ENCODE data around the gene TRMT44. TPM values are rescaled to one million over a fixed set of nuclear protein-coding genes. Genes with fewer than 3 reads are reported as not detected.

Gene TRMT44
- total and polyA plus RNA-seq, 2 donors (not counting 1 experiment from before 2014, with no cell fraction given): 13.3 to 37.4 TPM

DNA sequence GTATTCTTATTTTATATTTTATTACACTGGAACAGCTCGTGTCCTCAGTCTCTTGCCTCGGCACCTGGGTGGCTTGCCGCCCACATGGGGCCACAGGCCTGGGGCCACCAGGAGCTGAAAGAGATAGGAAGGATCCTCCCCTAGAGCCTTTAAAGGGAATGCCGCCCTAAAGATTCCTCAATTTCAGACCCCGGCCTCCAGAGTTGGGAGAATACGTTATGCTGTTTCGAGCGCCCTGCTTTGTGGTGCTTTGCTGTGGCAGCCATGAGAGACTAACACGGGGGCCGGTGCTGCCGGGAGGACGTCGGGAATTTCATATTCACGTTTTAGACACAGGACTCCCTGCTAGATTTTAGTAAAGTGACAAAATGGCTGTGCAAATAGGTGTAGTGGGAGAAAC, 33.3 kb upstream of the TRMT44 start:
- ATAC-seq (ENCODE audit: low read depth): no peak
- H3K4me1 Mint-ChIP-seq: peaks cover 5% of the 10 kb centered on the region
- Histone ChIP-seq H3K4me1 (ENCODE audit: control insufficient read depth in 2 of 2, insufficient read depth in 2 of 2, low read length in 2 of 2) (peaks cover 0 to 6% of the 10 kb centered on the region in 2 donors), H3K79me2 (ENCODE audit: control insufficient read depth, insufficient read depth, low read length) (no peaks in the 10 kb centered on the region), H4K20me1 (ENCODE audit: control insufficient read depth, insufficient read depth, low read length, poor library complexity, severe bottlenecking) (no peaks in the 10 kb centered on the region), H3K4me2 (replicated peaks; ENCODE audit: low read depth, low read length, poor library complexity, severe bottlenecking) (no peak overlapping the region), H3K36me3 (replicated peaks in 1 of 2; ENCODE audit: control extremely low read depth in 1 of 2, control insufficient read depth in 1 of 2, extremely low read depth in 1 of 2, insufficient read depth in 2 of 2, low read length in 1 of 2) (peaks cover 0 to 27% of the 10 kb centered on the region in 2 experiments), H3K9me3 (ENCODE audit: control extremely low read depth in 1 of 3, control insufficient read depth in 2 of 3, insufficient read depth in 1 of 3, low read length in 2 of 3) (no peaks in the 10 kb centered on the region), H3K4me3 (ENCODE audit: control extremely low read depth in 1 of 5, extremely low read depth in 1 of 5, insufficient read depth in 1 of 5, low read depth in 2 of 5, low read length in 4 of 5) (no peak overlapping the region), H3K9ac (ENCODE audit: low read length) (no peak overlapping the region), H3K27ac (ENCODE audit: low read length in 2 of 2) (no peak overlapping the region), H3K27me3 (replicated peaks in 1 of 4; ENCODE audit: control extremely low read depth in 1 of 4, control insufficient read depth in 3 of 4, insufficient read depth in 4 of 4, low read length in 3 of 4) (no peaks in the 10 kb centered on the region), H2AFZ (ENCODE audit: insufficient read depth, low read depth, low read length, poor library complexity, severe bottlenecking) (no peak overlapping the region)
- CTCF ChIA-PET: interaction anchor here (1.0 to 4.0 kb wide), 4 partner anchors 9 to 603 kb away, joined by 3 to 15 read pairs (median 3); no protein-coding TSS in a partner anchor
- no peak overlapping the region for H3K27ac Mint-ChIP-seq
- H3K4me3 Mint-ChIP-seq: no peak overlapping the region
- TF ChIP-seq EZH2 (IDR thresholded peaks at IDR 0.05; ENCODE audit: borderline replicate concordance, insufficient read depth, low read depth, low read length, poor library complexity, severe bottlenecking): no peak
- TF ChIP-seq, protein P1, sequence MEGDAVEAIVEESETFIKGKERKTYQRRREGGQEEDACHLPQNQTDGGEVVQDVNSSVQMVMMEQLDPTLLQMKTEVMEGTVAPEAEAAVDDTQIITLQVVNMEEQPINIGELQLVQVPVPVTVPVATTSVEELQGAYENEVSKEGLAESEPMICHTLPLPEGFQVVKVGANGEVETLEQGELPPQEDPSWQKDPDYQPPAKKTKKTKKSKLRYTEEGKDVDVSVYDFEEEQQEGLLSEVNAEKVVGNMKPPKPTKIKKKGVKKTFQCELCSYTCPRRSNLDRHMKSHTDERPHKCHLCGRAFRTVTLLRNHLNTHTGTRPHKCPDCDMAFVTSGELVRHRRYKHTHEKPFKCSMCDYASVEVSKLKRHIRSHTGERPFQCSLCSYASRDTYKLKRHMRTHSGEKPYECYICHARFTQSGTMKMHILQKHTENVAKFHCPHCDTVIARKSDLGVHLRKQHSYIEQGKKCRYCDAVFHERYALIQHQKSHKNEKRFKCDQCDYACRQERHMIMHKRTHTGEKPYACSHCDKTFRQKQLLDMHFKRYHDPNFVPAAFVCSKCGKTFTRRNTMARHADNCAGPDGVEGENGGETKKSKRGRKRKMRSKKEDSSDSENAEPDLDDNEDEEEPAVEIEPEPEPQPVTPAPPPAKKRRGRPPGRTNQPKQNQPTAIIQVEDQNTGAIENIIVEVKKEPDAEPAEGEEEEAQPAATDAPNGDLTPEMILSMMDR (IDR thresholded peaks at IDR 0.05): no peak
- no peak for DNase-seq
- no peaks in the 10 kb centered on the region for H3K27me3 Mint-ChIP-seq
- WGBS (ENCODE audit: insufficient coverage): 98% methylated on average over 12 of the region's 14 CpGs
- H3K9me3 Mint-ChIP-seq (ENCODE audit: insufficient read depth): no peaks in the 10 kb centered on the region
- intact Hi-C loops (cut with micrococcal nuclease): no loop called here
- POLR2A ChIA-PET: no interaction called here

DNA sequence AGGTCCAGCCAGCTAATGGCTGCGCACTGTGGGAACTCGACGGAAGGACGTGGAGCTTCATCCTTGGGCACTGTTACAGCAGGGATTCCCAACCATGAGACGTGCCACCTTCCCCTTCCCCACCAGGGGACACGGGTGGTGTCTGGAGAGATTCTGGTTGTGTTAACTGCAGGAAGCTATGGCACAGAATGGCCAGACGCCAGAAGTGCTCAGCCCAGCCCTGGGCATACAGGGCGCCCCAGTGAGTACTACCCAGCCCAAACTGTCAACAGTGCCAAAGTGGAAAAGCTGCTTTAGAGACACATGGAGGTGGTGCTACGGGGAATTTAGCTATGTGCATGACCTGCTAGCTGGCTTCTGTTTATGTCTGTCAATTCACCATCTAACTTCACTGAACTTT, 32.8 kb upstream of the TRMT44 start:
- intact Hi-C loops (cut with micrococcal nuclease): no loop called here
- POLR2A ChIA-PET: no interaction called here

More for the DNA sequence above, 32.8 kb upstream of the TRMT44 start:
- Mint-ChIP-seq H3K27ac (no peak overlapping the region), H3K27me3 (no peaks in the 10 kb centered on the region), H3K4me3 (no peak overlapping the region), H3K4me1 (peaks cover 5% of the 10 kb centered on the region), H3K9me3 (ENCODE audit: insufficient read depth) (no peaks in the 10 kb centered on the region)
- Histone ChIP-seq H4K20me1 (ENCODE audit: control insufficient read depth, insufficient read depth, low read length, poor library complexity, severe bottlenecking) (no peaks in the 10 kb centered on the region), H2AFZ (ENCODE audit: insufficient read depth, low read depth, low read length, poor library complexity, severe bottlenecking) (no peak overlapping the region), H3K4me1 (ENCODE audit: control insufficient read depth in 2 of 2, insufficient read depth in 2 of 2, low read length in 2 of 2) (peaks cover 0 to 6% of the 10 kb centered on the region in 2 donors), H3K4me2 (replicated peaks; ENCODE audit: low read depth, low read length, poor library complexity, severe bottlenecking) (no peak overlapping the region), H3K36me3 (replicated peaks in 1 of 2; ENCODE audit: control extremely low read depth in 1 of 2, control insufficient read depth in 1 of 2, extremely low read depth in 1 of 2, insufficient read depth in 2 of 2, low read length in 1 of 2) (peaks cover 0 to 30% of the 10 kb centered on the region in 2 experiments), H3K27ac (ENCODE audit: low read length in 2 of 2) (no peak overlapping the region), H3K9ac (ENCODE audit: low read length) (no peak overlapping the region), H3K79me2 (ENCODE audit: control insufficient read depth, insufficient read depth, low read length) (no peaks in the 10 kb centered on the region), H3K9me3 (ENCODE audit: control extremely low read depth in 1 of 3, control insufficient read depth in 2 of 3, insufficient read depth in 1 of 3, low read length in 2 of 3) (no peaks in the 10 kb centered on the region), H3K27me3 (replicated peaks in 1 of 4; ENCODE audit: control extremely low read depth in 1 of 4, control insufficient read depth in 3 of 4, insufficient read depth in 4 of 4, low read length in 3 of 4) (no peaks in the 10 kb centered on the region), H3K4me3 (ENCODE audit: control extremely low read depth in 1 of 5, extremely low read depth in 1 of 5, insufficient read depth in 1 of 5, low read depth in 2 of 5, low read length in 4 of 5) (no peak overlapping the region)
- ATAC-seq (ENCODE audit: low read depth): no peak
- TF ChIP-seq EZH2 (IDR thresholded peaks at IDR 0.05; ENCODE audit: borderline replicate concordance, insufficient read depth, low read depth, low read length, poor library complexity, severe bottlenecking): no peak
- TF ChIP-seq, protein P1 (IDR thresholded peaks at IDR 0.05): no peak
- CTCF ChIA-PET: interaction anchor here (1.0 to 4.0 kb wide), 4 partner anchors 8 to 604 kb away, joined by 3 to 15 read pairs (median 3); no protein-coding TSS in a partner anchor
- no peak for DNase-seq
- WGBS (ENCODE audit: insufficient coverage): 97% methylated on average over 6 of the region's 9 CpGs
